Right lobe of liver (tissue), 4 donors: ENCODE data around the gene CAMTA1.
"Not testable (repeated sequence)": the region's sequence is repeated elsewhere in the genome, so short reads cannot be mapped to it uniquely, and the experiment has no call there.

ENCODE experiments used
- CTCF ChIP-seq, 4 donors: fragments of 200-600 bp in 3 of 4; fragments of 450-650 bp in 1 of 4; IDR thresholded peaks; one replicate each; pipeline versions ENCODE4 v1.5.1 to v1.8.0; 2016 to 2022; ENCODE audit warnings: antibody characterized with exemption in 4 of 4, mild to moderate bottlenecking in 2 of 4
- POLR2A ChIP-seq: fragments of 450-650 bp; IDR thresholded peaks from one replicate; pipeline ENCODE4 v1.6.1; 2017; ENCODE audit warnings: antibody characterized with exemption, mild to moderate bottlenecking
- donor health status: DM: no; HTN: no; CAD: no.
- donor health status: DM: no; HTN: no; CAD: no.
- donor health status: DM: no; HTN: yes; CAD: no.

- not testable (repeated sequence) for TF ChIP-seq CTCF (IDR thresholded peaks at IDR 0.05); POLR2A
Measured at GRCh38 chr1:7417618-7418017, 632.4 kb downstream of the CAMTA1 start.
